Pancreas (tissue), 10 donors: ENCODE data around the gene CNDP1. TPM values are rescaled to one million over a fixed set of nuclear protein-coding genes. Genes with fewer than 3 reads are reported as not detected.

Experiments used
- ATAC-seq, 4 donors: fragments of 200-7000 bp; cut with Tn5 transposase; one replicate each; pipeline versions ENCODE4 v1.8.0 to v1.9.1; 2020; ENCODE audit warnings: mild to moderate bottlenecking in 4 of 4, moderate library complexity in 4 of 4
- DNase-seq, 6 donors: peaks; one replicate each; pipeline ENCODE4 v3.0.0-alpha.2; 2020
- FAIRE-seq: peaks from 2 replicates; lab custom pipeline; 2012; peaks lifted over from hg19 to GRCh38; lab: Jason Lieb, UNC
- H3K27ac ChIP-seq, 4 donors: fragments of 200-600 bp; sonication (generic); 1 replicate in 3 of 4; 2 replicates in 1 of 4; pipeline versions ENCODE4 v1.5.0 to v1.8.0; 2020
- H3K27me3 ChIP-seq, 4 donors: fragments of 200-600 bp; one replicate each; pipeline ENCODE4 v1.8.0; 2021
- H3K36me3 ChIP-seq, 3 donors: fragments of 200-600 bp; sonication (generic) in 1 of 3; one replicate each; pipeline versions ENCODE4 v1.5.0 to v1.8.0; 2020 to 2021
- H3K4me1 ChIP-seq, 3 donors: fragments of 200-600 bp; one replicate each; pipeline ENCODE4 v1.8.0; 2021
- H3K4me3 ChIP-seq, 4 donors: fragments of 200-600 bp; sonication (generic) in 2 of 4; one replicate each; pipeline versions ENCODE4 v1.5.0 to v1.8.0; 2020 to 2021
- H3K9me3 ChIP-seq, 4 donors: fragments of 200-600 bp; one replicate each; pipeline ENCODE4 v1.8.0; 2021
- WGBS, 2 donors: extraction: QIAGEN DNeasy Blood & Tissue Kit; methylation state at CpG; one replicate each; pipeline ENCODE4 v1.1.7; 2013; 5-methylcytosine and 5-hydroxymethylcytosine counted together
- intact Hi-C, 3 donors: fragments of 100-400 bp; cut with DNase I; formaldehyde crosslinking; loops; one replicate each; pipeline versions ENCODE4 v1.11.1 to v1.14.2; 2022
- polyA plus RNA-seq, 2 donors: library from polyadenylated mRNA; stranded (reverse); fragments of 200-250 nt; gene quantifications; one replicate each; pipeline ENCODE4 v1.2.3, GENCODE V29; 2013
- total RNA-seq, 6 donors: library from RNA; stranded (reverse); fragmentation: NEBNext Ultra II Directional in 4 of 6; extraction: Animal tissue kit (Norgen Biotek cat#: 25700) in 4 of 6; gene quantifications; one replicate each; pipeline versions ENCODE4 v1.2.1 to v1.2.4, GENCODE V29; 2021 to 2023
- TF ChIP-seq, protein P1 (sequence below), 4 donors: fragments of 200-600 bp; sonication (generic) in 3 of 4; IDR thresholded peaks; one replicate each; pipeline versions ENCODE4 v1.5.0 to v1.8.0; 2021; ENCODE audit warnings: antibody characterized with exemption in 4 of 4
- donor health status: healthy with polysubstance abuse.
- donor health status: DM: no; HTN: no; CAD: no; lungs with moderate emphysema.
- donor health status: DM: no; HTN: no; CAD: no.
- donor health status: control.
- donor health status: control.
- donor health status: Bipolar disorder and iron deficiency.
- donor health status: DM: yes; HTN: yes; CAD: no.
- donor health status: DM: no; HTN: no; CAD: no.
- donor health status: DM: no; HTN: no; CAD: no.
- donor health status: DM: yes; HTN: yes; CAD: no.

CNDP1 gene
- total and polyA plus RNA-seq, 8 donors, result 0.09 to 0.84 (median 0.21) TPM; not detected in 2

DNA sequence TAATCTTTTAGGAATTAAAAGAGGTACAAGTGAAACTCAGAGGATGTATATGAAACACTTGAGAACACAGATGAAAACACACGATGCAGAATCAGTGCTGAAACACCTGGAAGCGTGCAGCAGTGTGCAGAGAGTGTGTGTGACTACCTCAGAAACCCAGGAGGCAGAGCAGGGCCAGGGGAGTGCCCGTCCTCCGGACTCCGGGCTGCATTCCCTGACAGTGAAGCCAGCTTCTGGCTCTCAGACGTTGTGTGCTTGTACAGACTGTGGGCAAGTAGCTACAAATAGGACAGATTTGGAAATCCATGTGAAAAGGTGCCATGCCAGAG, 98.0 kb downstream of the CNDP1 start:
- Histone ChIP-seq H3K9me3 (no peaks in the 10 kb centered on the region), H3K27ac (no peak overlapping the region), H3K27me3 (no peaks in the 10 kb centered on the region), H3K4me3 (no peak overlapping the region), H3K36me3 (peaks cover 0 to 7% (median 0%) of the 10 kb centered on the region in 3 donors), H3K4me1 (no peaks in the 10 kb centered on the region)
- DNase-seq (no peak), FAIRE-seq (no peak), ATAC-seq (no peak)
- intact Hi-C loops, result no loop called here
- TF ChIP-seq, protein P1, sequence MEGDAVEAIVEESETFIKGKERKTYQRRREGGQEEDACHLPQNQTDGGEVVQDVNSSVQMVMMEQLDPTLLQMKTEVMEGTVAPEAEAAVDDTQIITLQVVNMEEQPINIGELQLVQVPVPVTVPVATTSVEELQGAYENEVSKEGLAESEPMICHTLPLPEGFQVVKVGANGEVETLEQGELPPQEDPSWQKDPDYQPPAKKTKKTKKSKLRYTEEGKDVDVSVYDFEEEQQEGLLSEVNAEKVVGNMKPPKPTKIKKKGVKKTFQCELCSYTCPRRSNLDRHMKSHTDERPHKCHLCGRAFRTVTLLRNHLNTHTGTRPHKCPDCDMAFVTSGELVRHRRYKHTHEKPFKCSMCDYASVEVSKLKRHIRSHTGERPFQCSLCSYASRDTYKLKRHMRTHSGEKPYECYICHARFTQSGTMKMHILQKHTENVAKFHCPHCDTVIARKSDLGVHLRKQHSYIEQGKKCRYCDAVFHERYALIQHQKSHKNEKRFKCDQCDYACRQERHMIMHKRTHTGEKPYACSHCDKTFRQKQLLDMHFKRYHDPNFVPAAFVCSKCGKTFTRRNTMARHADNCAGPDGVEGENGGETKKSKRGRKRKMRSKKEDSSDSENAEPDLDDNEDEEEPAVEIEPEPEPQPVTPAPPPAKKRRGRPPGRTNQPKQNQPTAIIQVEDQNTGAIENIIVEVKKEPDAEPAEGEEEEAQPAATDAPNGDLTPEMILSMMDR (IDR thresholded peaks at IDR 0.05), result no peak
- WGBS, 2 donors, result 87 to 96% methylated on average over 6 of the region's 6 CpGs

DNA sequence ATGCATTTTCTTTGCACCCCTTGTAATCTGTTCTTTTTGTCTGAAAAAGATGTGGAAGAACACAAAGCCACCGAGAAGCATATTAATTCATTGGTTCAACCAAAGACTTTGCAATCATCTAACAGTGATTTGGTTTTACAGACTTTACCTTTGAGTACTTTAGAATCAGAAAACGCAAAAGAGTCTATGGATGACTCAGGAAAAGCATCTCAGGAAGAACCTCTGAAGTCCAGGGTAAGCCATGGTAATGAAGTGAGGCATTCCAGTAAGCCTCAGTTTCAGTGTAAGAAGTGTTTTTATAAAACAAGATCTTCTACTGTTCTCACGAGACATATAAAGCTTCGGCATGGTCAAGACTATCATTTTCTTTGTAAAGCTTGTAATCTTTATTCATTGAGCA, 98.6 kb downstream of the CNDP1 start:
- peaks cover 0 to 7% (median 0%) of the 10 kb centered on the region in 3 donors for H3K36me3 ChIP-seq
- no peaks in the 10 kb centered on the region for H3K4me1 ChIP-seq
- ATAC-seq, result no peak
- H3K27ac ChIP-seq, result no peak overlapping the region
- intact Hi-C loops, result no loop called here
- DNase-seq, result no peak
- H3K9me3 ChIP-seq, result no peaks in the 10 kb centered on the region
- H3K27me3 ChIP-seq, result no peaks in the 10 kb centered on the region
- 94 to 96% methylated on average over 4 of the region's 4 CpGs for WGBS, 2 donors
- FAIRE-seq, result no peak
- H3K4me3 ChIP-seq, result no peak overlapping the region
- TF ChIP-seq, protein P1 (IDR thresholded peaks at IDR 0.05), result no peak

DNA sequence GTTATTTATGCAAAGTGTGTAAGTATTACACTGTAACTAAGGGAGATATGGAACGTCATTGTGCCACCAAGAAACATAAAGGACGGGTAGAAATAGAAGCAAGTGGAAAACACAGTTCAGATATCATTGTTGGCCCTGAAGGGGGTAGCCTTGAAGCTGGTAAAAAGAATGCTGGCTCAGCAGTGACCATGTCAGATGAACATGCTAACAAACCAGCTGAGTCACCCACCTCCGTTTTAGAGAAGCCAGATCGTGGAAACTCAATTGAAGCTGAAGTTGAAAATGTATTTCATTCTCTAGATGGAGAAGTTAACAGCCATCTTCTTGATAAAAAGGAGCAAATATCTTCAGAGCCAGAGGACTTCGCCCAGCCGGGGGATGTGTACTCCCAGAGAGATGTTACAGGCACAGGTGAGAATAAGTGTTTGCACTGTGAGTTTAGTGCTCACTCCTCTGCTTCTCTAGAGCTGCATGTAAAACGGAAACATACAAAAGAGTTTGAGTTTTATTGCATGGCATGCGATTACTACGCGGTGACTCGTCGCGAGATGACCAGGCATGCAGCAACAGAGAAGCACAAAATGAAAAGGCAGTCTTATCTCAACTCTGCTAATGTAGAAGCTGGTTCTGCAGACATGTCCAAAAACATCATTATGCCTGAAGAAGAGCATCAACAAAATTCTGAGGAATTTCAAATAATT, 99.5 kb downstream of the CNDP1 start:
- intact Hi-C loops, result no loop called here
- Histone ChIP-seq H3K4me3 (no peak overlapping the region), H3K27me3 (no peaks in the 10 kb centered on the region), H3K36me3 (peaks cover 0 to 7% (median 0%) of the 10 kb centered on the region in 3 donors), H3K27ac (no peak overlapping the region), H3K9me3 (no peaks in the 10 kb centered on the region), H3K4me1 (no peaks in the 10 kb centered on the region)
- WGBS, 2 donors, result 92 to 94% methylated on average over 13 of the region's 13 CpGs
- FAIRE-seq (no peak), ATAC-seq (no peak), DNase-seq (no peak)
- TF ChIP-seq, protein P1 (IDR thresholded peaks at IDR 0.05), result no peak

DNA sequence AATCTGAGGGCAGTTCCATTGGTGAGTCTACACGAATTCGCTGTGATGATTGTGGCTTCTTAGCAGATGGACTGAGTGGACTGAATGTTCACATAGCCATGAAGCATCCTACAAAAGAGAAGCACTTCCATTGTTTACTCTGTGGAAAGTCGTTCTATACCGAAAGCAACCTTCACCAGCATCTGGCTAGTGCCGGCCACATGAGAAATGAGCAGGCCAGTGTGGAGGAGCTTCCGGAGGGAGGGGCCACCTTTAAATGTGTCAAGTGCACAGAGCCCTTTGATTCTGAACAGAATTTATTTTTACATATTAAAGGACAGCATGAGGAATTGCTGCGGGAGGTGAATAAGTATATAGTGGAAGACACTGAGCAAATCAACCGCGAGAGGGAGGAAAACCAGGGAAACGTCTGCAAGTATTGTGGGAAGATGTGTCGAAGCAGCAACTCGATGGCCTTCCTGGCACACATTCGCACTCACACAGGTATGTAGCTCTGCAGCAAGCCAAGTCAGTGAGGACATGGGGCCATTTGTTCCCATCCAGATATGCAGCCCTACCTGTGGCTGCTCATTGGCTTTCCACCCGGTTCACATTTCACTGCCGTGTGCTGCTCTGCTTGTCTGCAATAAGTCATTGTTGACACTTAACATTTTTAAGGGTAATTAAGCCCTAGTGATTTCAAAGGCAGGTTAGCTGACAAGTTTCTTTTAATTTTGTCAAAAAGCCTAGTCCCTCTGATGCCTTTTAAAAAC, 101.1 kb downstream of the CNDP1 start:
- no peak overlapping the region for H3K4me3 ChIP-seq
- no peak overlapping the region for H3K27ac ChIP-seq
- TF ChIP-seq, protein P1 (IDR thresholded peaks at IDR 0.05), result no peak
- H3K36me3 ChIP-seq, result peaks cover 0 to 7% (median 0%) of the 10 kb centered on the region in 3 donors
- intact Hi-C loops, result no loop called here
- H3K27me3 ChIP-seq, result no peaks in the 10 kb centered on the region
- no peaks in the 10 kb centered on the region for H3K4me1 ChIP-seq
- 76 to 78% methylated on average over 15 of the region's 15 CpGs for WGBS, 2 donors
- FAIRE-seq, result no peak
- peak in 1 of 6 donors; percentile 27 for DNase-seq
- no peaks in the 10 kb centered on the region for H3K9me3 ChIP-seq
- peak in 3 of 4 donors; percentile 62 to 82 (median 78) for ATAC-seq

Other genes starting within 250 kb of the CNDP1 start
- 100 to 1,000 TPM; 120 to 228 (median 177) TPM for gene CYB5A, start 242.5 kb upstream of the CNDP1 start, total RNA-seq
- gene CYB5A, start 242.5 kb upstream of the CNDP1 start, polyA plus RNA-seq, result 100 to 1,000 TPM; 135 to 178 TPM
- not detected for gene C18orf63, start 218.7 kb upstream of the CNDP1 start, total RNA-seq
- gene C18orf63, start 218.7 kb upstream of the CNDP1 start, polyA plus RNA-seq, result not detected
- gene DIPK1C, start 77.2 kb upstream of the CNDP1 start, total RNA-seq, result under 1 TPM in 2 of 6 donors, not detected in 4; 0.16 to 0.25 TPM
- gene DIPK1C, start 77.2 kb upstream of the CNDP1 start, polyA plus RNA-seq, result under 1 TPM in 1 of 2 donors, not detected in 1; 0.12 TPM
- 100 to 1,000 TPM in 3 of 6 donors, 10 to 100 TPM in 3; 66.4 to 196 (median 101) TPM for gene CNDP2, start 38.1 kb upstream of the CNDP1 start, total RNA-seq
- gene CNDP2, start 38.1 kb upstream of the CNDP1 start, polyA plus RNA-seq, result 10 to 100 TPM; 65.7 to 94.6 TPM
- gene ZNF407, start 63.4 kb downstream of the CNDP1 start, total RNA-seq, result 1 to 10 TPM; 4.5 to 10.0 (median 5.5) TPM
- gene ZNF407, start 63.4 kb downstream of the CNDP1 start, polyA plus RNA-seq, result 1 to 10 TPM; 2.7 to 2.8 TPM